ENCODE results near the gene VTN.

Gene VTN

GRCh38 chr17:28344011-28344410 is 26.1 kb downstream of the VTN start:
- DNase-seq: no peak

- DNase-seq: no peak
Observed at GRCh38 chr17:28343491-28343932, 26.6 kb downstream of the VTN start.

- no peak for DNase-seq
Observed at GRCh38 chr17:28342313-28342712, 27.8 kb downstream of the VTN start.

- DNase-seq: no peak
Observed at GRCh38 chr17:28341516-28341915, 28.6 kb downstream of the VTN start.

- no peak for DNase-seq
Observed at GRCh38 chr17:28340374-28340773, 29.7 kb downstream of the VTN start.

- DNase-seq: no peak
Observed at GRCh38 chr17:28339431-28339830, 30.7 kb downstream of the VTN start.

GRCh38 chr17:28338769-28339212 is 31.3 kb downstream of the VTN start:
- peak in 1 of 51 donors; percentile 31 for DNase-seq

- DNase-seq: peak in 1 of 51 donors; percentile 7
Observed at GRCh38 chr17:28338056-28338768, 31.9 kb downstream of the VTN start.

GRCh38 chr17:28335959-28336871 is 33.9 kb downstream of the VTN start:
- DNase-seq: peak in 15 of 51 donors; percentile 10 to 52 (median 38)

- DNase-seq: peak; percentile 73 to 100 (median 99)
Observed at GRCh38 chr17:28335201-28335958, 34.7 kb downstream of the VTN start, which contains the start of the genes IFT20 and TNFAIP1. IFT20 (minus strand) TSS chr17:28335472; CDS start chr17:28331985, 3,487 bp downstream. TNFAIP1 (plus strand) TSS chr17:28335761; CDS start chr17:28339522, 3,761 bp downstream.

- DNase-seq: no peak
Observed at GRCh38 chr17:28334666-28335200, 35.4 kb downstream of the VTN start.

- no peak for DNase-seq
Observed at GRCh38 chr17:28334171-28334570, 35.9 kb downstream of the VTN start.

- no peak for DNase-seq
Observed at GRCh38 chr17:28333083-28333746, 36.9 kb downstream of the VTN start.

GRCh38 chr17:28331891-28332420 is 38.2 kb downstream of the VTN start:
- DNase-seq: no peak

GRCh38 chr17:28330671-28331070 is 39.4 kb downstream of the VTN start:
- no peak for DNase-seq

GRCh38 chr17:28328325-28328724 is 41.8 kb downstream of the VTN start:
- DNase-seq: no peak

- DNase-seq: no peak
Observed at GRCh38 chr17:28327709-28328108, 42.4 kb downstream of the VTN start.

- DNase-seq: no peak
Observed at GRCh38 chr17:28327031-28327607, 43.0 kb downstream of the VTN start.

- DNase-seq: no peak
Observed at GRCh38 chr17:28326114-28326513, 44.0 kb downstream of the VTN start.

- DNase-seq: no peak
Observed at GRCh38 chr17:28325211-28325610, 44.9 kb downstream of the VTN start.
